ENCODE results near the gene DDX23. TPM values are rescaled to one million over a fixed set of nuclear protein-coding genes. Genes with fewer than 3 reads are reported as not detected.
A peak's percentile ranks its signal among the peaks of the same experiment; 100 is the strongest.

Gene DDX23
- total RNA-seq, 1 donor from 2014 or later = 59.1 TPM

DNA sequence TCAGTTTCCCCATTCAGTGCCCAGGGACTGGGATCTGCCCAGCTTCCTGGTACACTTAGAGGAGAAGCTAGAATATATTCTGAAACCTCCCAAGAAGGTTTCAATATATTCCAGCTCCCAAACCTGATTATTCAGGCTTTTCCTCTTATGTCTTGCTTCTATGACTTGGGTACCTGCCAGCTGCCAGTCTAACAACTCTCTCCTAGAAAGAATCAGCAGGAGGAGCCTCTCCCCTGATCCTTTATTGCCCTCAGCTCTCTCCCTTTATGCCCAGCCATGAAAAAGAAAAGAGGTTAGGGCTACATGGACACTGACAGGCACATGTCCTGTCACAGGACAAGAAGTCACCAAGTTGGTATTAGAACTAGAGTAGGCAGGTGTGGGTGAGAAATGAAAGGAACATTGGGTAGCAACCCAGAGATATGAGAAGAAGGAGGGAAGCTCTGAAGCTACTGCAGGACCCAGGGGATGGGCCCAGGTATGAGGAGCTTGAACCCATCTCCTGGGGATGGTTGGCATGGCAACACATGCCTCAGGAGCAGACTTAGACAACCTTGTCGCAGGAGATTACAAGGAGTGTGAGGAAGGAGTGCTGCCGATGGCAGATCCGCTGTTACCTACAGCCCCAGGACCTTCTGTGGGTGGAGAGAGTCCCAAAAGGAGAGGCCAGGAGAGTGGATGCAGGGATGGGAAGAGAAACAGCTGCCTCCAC is 35.7 kb downstream of the DDX23 start:
- Mint-ChIP-seq H3K9me3 (ENCODE audit: low read depth) (no peaks in the 10 kb centered on the region), H3K36me3 (ENCODE audit: low read depth) (no peaks in the 10 kb centered on the region), H3K4me3 (ENCODE audit: unreplicated experiment) (peak overlapping the region; percentile 100), H3K27me3 (ENCODE audit: low read depth) (no peaks in the 10 kb centered on the region), H3K27ac (ENCODE audit: unreplicated experiment) (peak overlapping the region; percentile 97), H3K4me1 (ENCODE audit: low read depth) (peaks cover 68% of the 10 kb centered on the region)
- DNase-seq (ENCODE audit: low spot score) = no peak
- TF ChIP-seq, protein P1, sequence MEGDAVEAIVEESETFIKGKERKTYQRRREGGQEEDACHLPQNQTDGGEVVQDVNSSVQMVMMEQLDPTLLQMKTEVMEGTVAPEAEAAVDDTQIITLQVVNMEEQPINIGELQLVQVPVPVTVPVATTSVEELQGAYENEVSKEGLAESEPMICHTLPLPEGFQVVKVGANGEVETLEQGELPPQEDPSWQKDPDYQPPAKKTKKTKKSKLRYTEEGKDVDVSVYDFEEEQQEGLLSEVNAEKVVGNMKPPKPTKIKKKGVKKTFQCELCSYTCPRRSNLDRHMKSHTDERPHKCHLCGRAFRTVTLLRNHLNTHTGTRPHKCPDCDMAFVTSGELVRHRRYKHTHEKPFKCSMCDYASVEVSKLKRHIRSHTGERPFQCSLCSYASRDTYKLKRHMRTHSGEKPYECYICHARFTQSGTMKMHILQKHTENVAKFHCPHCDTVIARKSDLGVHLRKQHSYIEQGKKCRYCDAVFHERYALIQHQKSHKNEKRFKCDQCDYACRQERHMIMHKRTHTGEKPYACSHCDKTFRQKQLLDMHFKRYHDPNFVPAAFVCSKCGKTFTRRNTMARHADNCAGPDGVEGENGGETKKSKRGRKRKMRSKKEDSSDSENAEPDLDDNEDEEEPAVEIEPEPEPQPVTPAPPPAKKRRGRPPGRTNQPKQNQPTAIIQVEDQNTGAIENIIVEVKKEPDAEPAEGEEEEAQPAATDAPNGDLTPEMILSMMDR (IDR thresholded peaks at IDR 0.05) = no peak

DNA sequence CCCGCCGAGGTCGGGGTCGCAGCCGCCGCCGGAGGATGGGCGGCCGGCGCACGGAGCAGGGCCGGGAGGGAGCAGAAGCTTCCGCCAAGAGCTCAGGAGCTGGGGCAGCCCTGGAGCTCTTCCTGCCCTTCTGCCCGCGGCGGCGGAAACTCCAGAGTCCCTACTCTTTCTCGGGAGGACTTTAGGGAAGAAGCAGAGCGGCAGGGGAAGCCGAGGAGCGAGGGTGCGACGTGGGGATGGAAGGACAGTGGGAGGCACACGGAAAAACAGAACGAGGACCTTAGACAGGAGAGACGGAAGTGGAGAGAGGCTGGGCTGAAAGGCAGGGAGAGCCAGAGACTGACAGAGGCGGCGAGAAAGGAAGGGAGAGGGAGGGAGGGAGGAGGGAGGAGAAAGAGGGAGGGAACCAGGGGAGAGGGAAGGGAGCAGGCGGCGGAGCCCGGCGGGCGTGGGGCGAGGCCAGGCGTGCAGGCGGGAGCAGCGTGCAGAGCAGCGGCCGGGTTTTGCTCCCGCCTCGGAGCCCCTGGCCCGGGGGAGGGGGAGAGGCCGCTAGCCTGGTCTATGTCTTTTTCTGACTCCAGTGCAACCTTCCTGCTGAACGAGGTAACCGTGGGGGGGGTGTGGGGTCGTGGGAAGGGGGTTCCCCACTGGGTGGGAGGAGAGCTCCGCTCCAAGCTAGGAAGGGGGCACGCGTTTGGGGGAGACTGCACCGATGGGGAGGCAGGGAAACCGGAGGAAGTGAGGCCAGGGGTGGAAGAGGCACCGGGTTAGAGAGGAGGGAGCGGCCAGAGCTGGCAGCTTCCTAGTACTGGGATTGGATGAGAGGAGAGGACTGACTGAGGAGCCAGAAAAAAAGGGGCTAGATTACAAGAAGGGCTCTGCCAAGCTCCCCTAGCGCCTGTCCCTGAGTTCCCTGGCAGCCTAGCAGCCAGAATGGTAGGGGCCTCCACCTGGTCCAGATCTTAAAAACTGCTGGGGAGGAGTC is 36.5 kb downstream of the DDX23 start:
- Mint-ChIP-seq H3K4me1 (ENCODE audit: low read depth) (peaks cover 75% of the 10 kb centered on the region), H3K27ac (ENCODE audit: unreplicated experiment) (peak overlapping the region; percentile 97), H3K27me3 (ENCODE audit: low read depth) (no peaks in the 10 kb centered on the region), H3K36me3 (ENCODE audit: low read depth) (no peaks in the 10 kb centered on the region), H3K9me3 (ENCODE audit: low read depth) (no peaks in the 10 kb centered on the region), H3K4me3 (ENCODE audit: unreplicated experiment) (peak overlapping the region; percentile 100)
- no peak for DNase-seq (ENCODE audit: low spot score)
- TF ChIP-seq, protein P1 (IDR thresholded peaks at IDR 0.05) = no peak

DNA sequence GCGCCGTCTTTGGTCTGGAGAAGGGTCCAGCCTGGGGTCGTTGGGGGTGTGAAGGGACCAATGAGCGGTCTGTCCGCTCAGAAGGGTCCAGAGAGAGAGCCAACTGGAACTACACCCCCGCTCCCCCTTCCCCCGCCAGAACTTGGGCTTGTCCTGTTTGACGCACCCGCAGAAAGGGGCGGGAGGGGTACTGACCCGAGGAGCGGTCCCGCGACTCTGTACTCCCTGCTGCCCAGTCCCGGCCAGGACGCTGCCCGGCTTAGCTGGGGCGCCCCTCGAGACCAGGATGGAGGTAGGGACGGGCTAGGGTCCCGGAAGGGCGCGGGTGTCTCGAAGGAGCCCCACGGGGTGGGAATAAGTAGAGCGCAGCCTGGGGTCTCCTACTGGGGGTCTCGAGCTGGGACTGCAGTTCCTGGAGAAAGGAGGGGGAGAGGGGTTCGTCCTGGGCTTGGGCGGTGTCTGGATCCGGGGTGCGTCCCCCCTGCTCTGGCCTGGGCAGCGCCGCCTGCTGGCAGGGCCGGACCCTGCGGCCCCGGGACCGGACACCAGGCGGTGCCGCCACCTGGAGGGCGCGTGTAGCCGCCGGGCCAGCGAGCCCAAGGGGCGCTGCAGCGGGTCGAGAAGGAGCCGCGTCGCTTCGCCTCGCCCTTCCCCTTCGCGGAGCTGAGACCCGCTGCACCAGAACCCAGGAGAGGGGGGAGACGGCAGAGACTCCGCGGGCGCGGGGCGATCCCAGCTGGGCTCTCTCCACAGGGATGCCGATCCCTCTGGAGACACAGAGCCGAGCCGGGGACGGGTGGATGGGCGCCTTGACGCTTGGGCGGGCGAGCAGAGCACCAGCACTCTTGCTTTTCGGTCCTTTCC is 37.5 kb downstream of the DDX23 start:
- peak overlapping the region; percentile 97 for H3K27ac Mint-ChIP-seq (ENCODE audit: unreplicated experiment)
- H3K4me1 Mint-ChIP-seq (ENCODE audit: low read depth) = peaks cover 67% of the 10 kb centered on the region
- no peaks in the 10 kb centered on the region for H3K27me3 Mint-ChIP-seq (ENCODE audit: low read depth)
- no peaks in the 10 kb centered on the region for H3K9me3 Mint-ChIP-seq (ENCODE audit: low read depth)
- no peak for DNase-seq (ENCODE audit: low spot score)
- TF ChIP-seq, protein P1 (IDR thresholded peaks at IDR 0.05) = peak; percentile 100
- H3K36me3 Mint-ChIP-seq (ENCODE audit: low read depth) = no peaks in the 10 kb centered on the region
- peak overlapping the region; percentile 100 for H3K4me3 Mint-ChIP-seq (ENCODE audit: unreplicated experiment)

DNA sequence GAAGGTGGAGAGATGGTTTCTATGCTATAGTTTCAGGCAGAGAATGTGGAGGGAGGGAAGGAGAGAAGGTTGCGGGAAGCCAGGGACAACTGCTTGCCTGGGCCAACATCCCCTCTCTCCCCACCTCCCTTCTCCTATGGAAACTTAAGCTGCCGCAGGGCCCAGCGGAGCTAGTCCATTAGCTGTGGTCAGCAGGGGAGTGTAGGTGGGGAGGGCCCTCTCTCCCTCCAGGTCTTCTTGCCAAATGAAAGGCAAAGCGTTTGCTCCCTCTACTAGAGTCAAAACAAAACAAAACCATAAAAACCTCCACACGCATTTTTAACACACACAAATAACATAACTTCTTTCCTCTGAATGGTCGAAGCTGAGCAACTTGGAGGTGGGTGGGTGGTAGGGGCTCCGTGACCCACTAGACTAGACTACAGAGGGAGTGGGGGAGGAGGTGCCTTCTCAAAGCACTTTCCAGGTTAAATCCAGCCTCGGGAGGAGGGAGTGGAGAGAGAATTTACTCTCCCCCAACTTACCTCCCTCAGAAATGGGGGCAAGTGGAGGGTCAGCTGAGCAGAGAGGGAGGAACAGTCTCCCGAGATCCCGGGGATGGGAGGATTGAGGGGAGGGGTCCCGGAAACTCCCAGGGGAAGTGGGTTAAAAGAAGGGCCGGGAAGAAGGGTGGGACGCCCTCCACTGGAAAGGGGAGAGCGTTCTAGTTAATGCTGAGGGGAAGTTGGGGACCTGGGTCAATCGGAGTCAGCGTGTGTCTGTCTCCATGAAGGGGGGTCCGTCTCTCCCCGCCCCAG is 38.3 kb downstream of the DDX23 start:
- Mint-ChIP-seq H3K27ac (ENCODE audit: unreplicated experiment) (peak overlapping the region; percentile 17), H3K9me3 (ENCODE audit: low read depth) (no peaks in the 10 kb centered on the region), H3K4me1 (ENCODE audit: low read depth) (peaks cover 60% of the 10 kb centered on the region), H3K4me3 (ENCODE audit: unreplicated experiment) (peak overlapping the region; percentile 100), H3K36me3 (ENCODE audit: low read depth) (no peaks in the 10 kb centered on the region), H3K27me3 (ENCODE audit: low read depth) (no peaks in the 10 kb centered on the region)
- no peak for DNase-seq (ENCODE audit: low spot score)
- TF ChIP-seq, protein P1 (IDR thresholded peaks at IDR 0.05) = no peak

All from chondrocyte (in vitro differentiated cells).